ENCODE data around the gene AGTRAP.
A peak's percentile ranks its signal among the peaks of the same experiment; 100 is the strongest.

AGTRAP gene

GRCh38 chr1:11783556-11783955 lies 47.6 kb downstream of the AGTRAP start:
- Histone ChIP-seq H3K4me3 (ENCODE audit: low read depth in 1 of 2, low read length in 2 of 2) (no peak overlapping the region), H4K20me1 (ENCODE audit: insufficient read depth, low read length) (no peaks in the 10 kb centered on the region), H3K79me2 (ENCODE audit: insufficient read depth, low read length) (no peaks in the 10 kb centered on the region), H3K27me3 (ENCODE audit: insufficient read depth, low read length, poor library complexity) (no peaks in the 10 kb centered on the region), H3K36me3 (ENCODE audit: insufficient read depth, low read length) (no peaks in the 10 kb centered on the region), H3K4me2 (ENCODE audit: insufficient read depth, low read length) (no peak overlapping the region), H3K4me1 (ENCODE audit: insufficient read depth, low read length) (no peaks in the 10 kb centered on the region), H3K27ac (ENCODE audit: low read length) (no peak overlapping the region), H3K9ac (ENCODE audit: low read depth, low read length) (no peak overlapping the region), H3K9me3 (ENCODE audit: insufficient read depth, low read length, severe bottlenecking) (no peaks in the 10 kb centered on the region), H2AFZ (ENCODE audit: low read depth, low read length) (no peak overlapping the region)
- DNase-seq (no peak), ATAC-seq (ENCODE audit: insufficient read depth, low read depth) (no peak)
- TF ChIP-seq EZH2 (IDR thresholded peaks at IDR 0.05; ENCODE audit: borderline replicate concordance, low read depth, low read length, severe bottlenecking) (no peak), CTCF (IDR thresholded peaks at IDR 0.05; ENCODE audit: borderline replicate concordance, extremely low read depth, low read length, poor library complexity, severe bottlenecking) (no peak)

GRCh38 chr1:11784256-11784992 lies 48.5 kb downstream of the AGTRAP start:
- H3K9me3 ChIP-seq (ENCODE audit: insufficient read depth, low read length, severe bottlenecking): no peaks in the 10 kb centered on the region
- TF ChIP-seq CTCF (IDR thresholded peaks at IDR 0.05; ENCODE audit: borderline replicate concordance, extremely low read depth, low read length, poor library complexity, severe bottlenecking): no peak
- TF ChIP-seq EZH2 (IDR thresholded peaks at IDR 0.05; ENCODE audit: borderline replicate concordance, low read depth, low read length, severe bottlenecking): no peak
- ATAC-seq (ENCODE audit: insufficient read depth, low read depth) (0 out of 3 replicates have a peak, but pooled peaks have one; percentile 22), DNase-seq (no peak)
- no peaks in the 10 kb centered on the region for H3K27me3 ChIP-seq (ENCODE audit: insufficient read depth, low read length, poor library complexity)
- no peak overlapping the region for H3K27ac ChIP-seq (ENCODE audit: low read length)
- H3K4me3 ChIP-seq (ENCODE audit: low read depth in 1 of 2, low read length in 2 of 2): no peak overlapping the region
- no peaks in the 10 kb centered on the region for H3K4me1 ChIP-seq (ENCODE audit: insufficient read depth, low read length)
- no peak overlapping the region for H3K9ac ChIP-seq (ENCODE audit: low read depth, low read length)
- H3K79me2 ChIP-seq (ENCODE audit: insufficient read depth, low read length): no peaks in the 10 kb centered on the region
- H3K4me2 ChIP-seq (ENCODE audit: insufficient read depth, low read length): no peak overlapping the region
- no peaks in the 10 kb centered on the region for H4K20me1 ChIP-seq (ENCODE audit: insufficient read depth, low read length)
- H3K36me3 ChIP-seq (ENCODE audit: insufficient read depth, low read length): no peaks in the 10 kb centered on the region
- no peak overlapping the region for H2AFZ ChIP-seq (ENCODE audit: low read depth, low read length)

- Histone ChIP-seq H3K9me3 (ENCODE audit: insufficient read depth, low read length, severe bottlenecking) (no peaks in the 10 kb centered on the region), H3K36me3 (ENCODE audit: insufficient read depth, low read length) (no peaks in the 10 kb centered on the region), H3K79me2 (ENCODE audit: insufficient read depth, low read length) (no peaks in the 10 kb centered on the region), H3K9ac (ENCODE audit: low read depth, low read length) (no peak overlapping the region), H3K4me3 (ENCODE audit: low read depth in 1 of 2, low read length in 2 of 2) (no peak overlapping the region), H3K27me3 (ENCODE audit: insufficient read depth, low read length, poor library complexity) (no peaks in the 10 kb centered on the region), H3K4me1 (ENCODE audit: insufficient read depth, low read length) (no peaks in the 10 kb centered on the region), H4K20me1 (ENCODE audit: insufficient read depth, low read length) (no peaks in the 10 kb centered on the region), H2AFZ (ENCODE audit: low read depth, low read length) (no peak overlapping the region), H3K27ac (ENCODE audit: low read length) (no peak overlapping the region), H3K4me2 (ENCODE audit: insufficient read depth, low read length) (no peak overlapping the region)
- ATAC-seq (ENCODE audit: insufficient read depth, low read depth) (peak; percentile 48; the same call in 2 of the 3 replicates), DNase-seq (peak; percentile 12)
- no peak for TF ChIP-seq EZH2 (IDR thresholded peaks at IDR 0.05; ENCODE audit: borderline replicate concordance, low read depth, low read length, severe bottlenecking)
- peak; percentile 66 for TF ChIP-seq CTCF (IDR thresholded peaks at IDR 0.05; ENCODE audit: borderline replicate concordance, extremely low read depth, low read length, poor library complexity, severe bottlenecking)
Measured at GRCh38 chr1:11784993-11785769, 49.2 kb downstream of the AGTRAP start.

Data from DND-41 (cell line).